Measurements from ENCODE around the gene SPOPL. TPM values are rescaled to one million over a fixed set of nuclear protein-coding genes. Genes with fewer than 3 reads are reported as not detected.

The SPOPL gene
- total RNA-seq, 1 experiment from 2014 or later = 15.8 TPM

GRCh38 chr2:138469411-138469810 lies 32.2 kb upstream of the SPOPL start:
- H3K4me1 Mint-ChIP-seq (ENCODE audit: insufficient read depth, unreplicated experiment) = no peaks in the 10 kb centered on the region
- BruUV-seq (replicated peaks) = no TSS peak
- ChIA-PET POLR2A (no interaction called here), CTCF (no interaction called here)
- no peak for TF ChIP-seq CTCF (IDR thresholded peaks at IDR 0.05; ENCODE audit: unreplicated experiment)
- no peaks in the 10 kb centered on the region for H3K36me3 Mint-ChIP-seq (ENCODE audit: insufficient read depth, unreplicated experiment)
- no peaks in the 10 kb centered on the region for H3K27me3 Mint-ChIP-seq (ENCODE audit: insufficient read depth, unreplicated experiment)
- no peak overlapping the region for H3K4me3 Mint-ChIP-seq (ENCODE audit: unreplicated experiment)
- H3K27ac Mint-ChIP-seq (ENCODE audit: low read depth, unreplicated experiment) = no peak overlapping the region
- H3K9me3 Mint-ChIP-seq (ENCODE audit: unreplicated experiment) = peaks cover 7% of the 10 kb centered on the region
- DNase-seq (ENCODE audit: unreplicated experiment) = no peak
- intact Hi-C loops (cut with micrococcal nuclease) = no loop called here

- no peak for DNase-seq (ENCODE audit: unreplicated experiment)
- H3K4me1 Mint-ChIP-seq (ENCODE audit: insufficient read depth, unreplicated experiment) = peaks cover 1% of the 10 kb centered on the region
- H3K36me3 Mint-ChIP-seq (ENCODE audit: insufficient read depth, unreplicated experiment) = no peaks in the 10 kb centered on the region
- ChIA-PET POLR2A (no interaction called here), CTCF (interaction anchor here (1.0 kb wide), 1 partner anchor 559 kb away, joined by 3 read pairs; no protein-coding TSS in a partner anchor)
- no peak for TF ChIP-seq CTCF (IDR thresholded peaks at IDR 0.05; ENCODE audit: unreplicated experiment)
- H3K27me3 Mint-ChIP-seq (ENCODE audit: insufficient read depth, unreplicated experiment) = no peaks in the 10 kb centered on the region
- no TSS peak for BruUV-seq (replicated peaks)
- no peak overlapping the region for H3K4me3 Mint-ChIP-seq (ENCODE audit: unreplicated experiment)
- no peak overlapping the region for H3K27ac Mint-ChIP-seq (ENCODE audit: low read depth, unreplicated experiment)
- intact Hi-C loops (cut with micrococcal nuclease) = no loop called here
- H3K9me3 Mint-ChIP-seq (ENCODE audit: unreplicated experiment) = no peaks in the 10 kb centered on the region
Measured at GRCh38 chr2:138470941-138471340, 30.6 kb upstream of the SPOPL start.

GRCh38 chr2:138474100-138474825 lies 27.3 kb upstream of the SPOPL start:
- H3K27ac Mint-ChIP-seq (ENCODE audit: low read depth, unreplicated experiment) = no peak overlapping the region
- CTCF ChIA-PET = interaction anchor here (0.6 to 1.4 kb wide), 4 partner anchors 27 to 361 kb away, joined by 3 to 5 read pairs (median 3); partner anchors contain the start of gene SPOPL

More at GRCh38 chr2:138474100-138474825, 27.3 kb upstream of the SPOPL start:
- TF ChIP-seq CTCF (IDR thresholded peaks at IDR 0.05; ENCODE audit: unreplicated experiment) = no peak
- Mint-ChIP-seq H3K27me3 (ENCODE audit: insufficient read depth, unreplicated experiment) (no peaks in the 10 kb centered on the region), H3K4me3 (ENCODE audit: unreplicated experiment) (no peak overlapping the region), H3K4me1 (ENCODE audit: insufficient read depth, unreplicated experiment) (peaks cover 11% of the 10 kb centered on the region), H3K9me3 (ENCODE audit: unreplicated experiment) (no peaks in the 10 kb centered on the region), H3K36me3 (ENCODE audit: insufficient read depth, unreplicated experiment) (no peaks in the 10 kb centered on the region)
- BruUV-seq (replicated peaks) = no TSS peak
- POLR2A ChIA-PET = interaction anchor here (0.7 to 1.6 kb wide), 5 partner anchors 9 to 469 kb away, joined by 3 to 7 read pairs (median 4); no protein-coding TSS in a partner anchor
- no peak for DNase-seq (ENCODE audit: unreplicated experiment)
- intact Hi-C loops (cut with micrococcal nuclease) = no loop called here
